ENCODE results near the gene ZFPL1. TPM values are rescaled to one million over a fixed set of nuclear protein-coding genes. Genes with fewer than 3 reads are reported as not detected.
A peak's percentile ranks its signal among the peaks of the same experiment; 100 is the strongest.

ZFPL1 gene
- total and polyA plus RNA-seq, 9 of the 15 experiments (the other 6 are each of a cell fraction or from before 2014, with no cell fraction given): 3.7 to 37.5 (median 22.7) TPM

DNA sequence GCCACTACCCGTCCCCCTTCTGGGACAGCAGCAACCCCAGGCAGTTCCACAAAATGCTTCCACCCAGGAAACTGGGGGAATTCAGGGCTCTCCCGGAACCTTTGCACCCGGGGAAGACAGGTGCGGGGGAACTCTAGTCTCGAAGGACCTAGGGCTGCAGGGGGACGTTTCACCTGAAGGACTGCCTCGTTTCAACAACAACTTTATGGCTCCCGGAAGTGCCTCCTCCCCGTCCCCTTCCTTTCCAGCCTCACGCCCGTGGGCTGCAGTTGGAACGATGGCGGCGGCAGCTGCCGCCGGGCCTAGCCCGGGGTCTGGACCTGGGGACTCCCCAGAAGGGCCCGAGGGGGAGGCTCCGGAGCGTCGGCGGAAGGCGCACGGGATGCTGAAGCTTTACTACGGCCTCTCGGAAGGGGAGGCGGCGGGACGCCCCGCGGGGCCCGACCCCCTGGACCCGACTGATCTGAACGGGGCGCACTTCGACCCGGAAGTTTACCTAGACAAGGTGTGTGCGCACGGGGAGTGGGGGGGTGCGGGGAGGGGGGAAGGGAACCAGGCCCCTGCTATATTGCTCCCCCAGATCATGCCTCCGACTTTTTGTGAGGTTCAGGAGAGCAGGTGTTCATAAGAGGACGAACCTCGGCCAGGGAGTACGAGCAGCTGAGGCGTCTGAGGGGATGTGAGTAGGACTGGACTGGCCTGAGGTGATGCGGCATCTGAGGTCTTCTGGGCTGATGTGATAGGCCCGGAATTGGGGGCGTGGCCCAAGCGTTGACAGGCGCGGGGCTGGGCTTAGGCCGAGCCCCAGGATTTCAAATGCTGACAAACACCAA lies 12.2 kb downstream of the ZFPL1 start, which contains the start of gene VPS51 (continued):
- TF ChIP-seq HMGXB4 (CRISPR knock-in tag; IDR thresholded peaks at IDR 0.05): no peak
- peak; percentile 48 for TF ChIP-seq NCOR1 (IDR thresholded peaks at IDR 0.05)
- TF ChIP-seq MXI1 (IDR thresholded peaks at IDR 0.05; ENCODE audit: low read depth, low read length): peak; percentile 79
- TF ChIP-seq NR2C1 (IDR thresholded peaks at IDR 0.05): peak; percentile 97
- peak; percentile 97 for TF ChIP-seq NR2C1 (tag; IDR thresholded peaks at IDR 0.05)
- TF ChIP-seq FOXP1 (CRISPR knock-in tag; IDR thresholded peaks at IDR 0.05): peak; percentile 40; the same call in 1 of the 2 replicates
- TF ChIP-seq ZNF444 (CRISPR knock-in tag; IDR thresholded peaks at IDR 0.05): no peak
- peak; percentile 28; the same call in 1 of the 2 replicates for TF ChIP-seq ATF1 (CRISPR knock-in tag; IDR thresholded peaks at IDR 0.05)
- TF ChIP-seq ATF1 (tag; IDR thresholded peaks at IDR 0.05): peak; percentile 82
- TF ChIP-seq MYNN (IDR thresholded peaks at IDR 0.05): peak; percentile 80; the same call in 1 of the 2 replicates
- no peak for TF ChIP-seq MYNN (CRISPR knock-in tag; IDR thresholded peaks at IDR 0.05)
- TF ChIP-seq, protein P1, sequence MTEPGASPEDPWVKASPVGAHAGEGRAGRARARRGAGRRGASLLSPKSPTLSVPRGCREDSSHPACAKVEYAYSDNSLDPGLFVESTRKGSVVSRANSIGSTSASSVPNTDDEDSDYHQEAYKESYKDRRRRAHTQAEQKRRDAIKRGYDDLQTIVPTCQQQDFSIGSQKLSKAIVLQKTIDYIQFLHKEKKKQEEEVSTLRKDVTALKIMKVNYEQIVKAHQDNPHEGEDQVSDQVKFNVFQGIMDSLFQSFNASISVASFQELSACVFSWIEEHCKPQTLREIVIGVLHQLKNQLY (CRISPR knock-in tag; conservative IDR thresholded peaks at IDR 0.05): 0 out of 4 replicates have a peak, but pooled peaks of 1 of the 2 experiments have one; percentile 37
- TF ChIP-seq REST (IDR thresholded peaks at IDR 0.05; ENCODE audit: borderline replicate concordance): no peak
- peak; percentile 67; the same call in 1 of the 2 replicates for TF ChIP-seq REST (CRISPR knock-in tag; IDR thresholded peaks at IDR 0.05; ENCODE audit: low read depth)
- peak; percentile 58; the same call in 1 of the 2 replicates for TF ChIP-seq SMAD3 (CRISPR knock-in tag; conservative IDR thresholded peaks at IDR 0.05)
- TF ChIP-seq NCOA1 (IDR thresholded peaks at IDR 0.05; ENCODE audit: low read depth): peak; percentile 99
- TF ChIP-seq TAF1 (IDR thresholded peaks at IDR 0.05; ENCODE audit: control insufficient read depth, extremely low read depth, insufficient read depth, low read length, severe bottlenecking): peak; percentile 98
- peak; percentile 52; the same call in 1 of the 2 replicates for TF ChIP-seq NFE2 (IDR thresholded peaks at IDR 0.05; ENCODE audit: low read depth)
- 0 out of 2 replicates have a peak, but pooled peaks have one; percentile 27 for TF ChIP-seq SMC3 (conservative IDR thresholded peaks at IDR 0.05; ENCODE audit: insufficient read depth, low read depth, low read length)

Data from K562 (cell line).